Mesenchymal stem cell (in vitro differentiated cells and primary cell): ENCODE measurements around the gene CELSR1.

ENCODE experiments used
- DNase-seq: peaks from one replicate; pipeline ENCODE4 v3.0.0-alpha.2; 2013
- H2AFZ ChIP-seq: one replicate; pipeline ENCODE4 v1.6.1; 2013; ENCODE audit warnings: low read depth, mild to moderate bottlenecking, control low read depth, inconsistent platforms, low read length, moderate library complexity
- H2AK5ac ChIP-seq: 2 replicates; pipeline ENCODE4 v1.6.1; 2013; ENCODE audit warnings: low read length, moderate library complexity, mild to moderate bottlenecking, inconsistent platforms; ENCODE audit not compliant: severe bottlenecking
- H2BK120ac ChIP-seq: one replicate; pipeline ENCODE4 v1.6.1; 2013; ENCODE audit warnings: low read depth, mild to moderate bottlenecking, inconsistent platforms, low read length, moderate library complexity
- H2BK12ac ChIP-seq, 2 experiments: one replicate each; pipeline ENCODE4 v1.6.1; 2013; ENCODE audit warnings: inconsistent platforms in 2 of 2, low read length in 2 of 2, mild to moderate bottlenecking in 2 of 2, moderate library complexity in 2 of 2, control low read depth in 1 of 2
- H2BK15ac ChIP-seq: one replicate; pipeline ENCODE4 v1.6.1; 2013; ENCODE audit warnings: mild to moderate bottlenecking, low read depth, inconsistent platforms; ENCODE audit not compliant: poor library complexity, severe bottlenecking
- H2BK5ac ChIP-seq: 2 replicates; pipeline ENCODE4 v1.6.1; 2013; ENCODE audit warnings: low read depth, mild to moderate bottlenecking, low read length, control low read depth, inconsistent platforms; ENCODE audit not compliant: poor library complexity, severe bottlenecking
- H3K14ac ChIP-seq, 2 experiments: one replicate each; pipeline ENCODE4 v1.6.1; 2013; ENCODE audit warnings: inconsistent platforms in 2 of 2, low read length in 2 of 2, control low read depth in 1 of 2, mild to moderate bottlenecking in 1 of 2, moderate library complexity in 1 of 2
- H3K18ac ChIP-seq, 2 experiments: one replicate each; pipeline ENCODE4 v1.6.1; 2013; ENCODE audit warnings: inconsistent platforms in 2 of 2, low read length in 2 of 2, control low read depth in 1 of 2, low read depth in 1 of 2, mild to moderate bottlenecking in 1 of 2
- H3K23ac ChIP-seq, 2 experiments: one replicate each; pipeline ENCODE4 v1.6.1; 2013; ENCODE audit warnings: inconsistent platforms in 2 of 2, low read length in 2 of 2, mild to moderate bottlenecking in 2 of 2, moderate library complexity in 2 of 2, control low read depth in 1 of 2
- H3K27ac ChIP-seq: 2 replicates; pipeline ENCODE4 v1.5.1; 2013; ENCODE audit warnings: mild to moderate bottlenecking, moderate library complexity, low read length, control low read depth, inconsistent platforms; ENCODE audit not compliant: poor library complexity, severe bottlenecking
- H3K27me3 ChIP-seq, 2 experiments: 2 replicates each; pipeline versions ENCODE4 v1.6.1 to v1.7.0; 2013; ENCODE audit warnings: low read length in 2 of 2, mild to moderate bottlenecking in 2 of 2, moderate library complexity in 2 of 2, control low read depth in 1 of 2, inconsistent platforms in 1 of 2; ENCODE audit not compliant: control insufficient read depth in 1 of 2, insufficient read depth in 1 of 2
- H3K36me3 ChIP-seq, 2 experiments: 2 replicates each; pipeline versions ENCODE4 v1.6.1 to v1.7.0; 2013; ENCODE audit warnings: low read length in 2 of 2, control low read depth in 1 of 2, inconsistent platforms in 1 of 2, low read depth in 1 of 2, mild to moderate bottlenecking in 1 of 2; ENCODE audit not compliant: insufficient read depth in 2 of 2, control insufficient read depth in 1 of 2
- H3K4ac ChIP-seq, 2 experiments: one replicate each; pipeline ENCODE4 v1.6.1; 2013; ENCODE audit warnings: inconsistent platforms in 2 of 2, low read length in 2 of 2, mild to moderate bottlenecking in 2 of 2, moderate library complexity in 2 of 2, control low read depth in 1 of 2, low read depth in 1 of 2
- H3K4me1 ChIP-seq: 2 replicates; pipeline ENCODE4 v1.6.1; 2013; ENCODE audit warnings: low read depth, low read length, control low read depth; ENCODE audit not compliant: control insufficient read depth, insufficient read depth
- H3K4me2 ChIP-seq: 2 replicates; pipeline ENCODE4 v1.6.1; 2013; ENCODE audit warnings: low read length, mild to moderate bottlenecking, inconsistent platforms; ENCODE audit not compliant: poor library complexity, severe bottlenecking
- H3K4me3 ChIP-seq, 2 experiments: 2 replicates each; pipeline versions ENCODE4 v1.5.1 to v1.7.0; 2013; ENCODE audit warnings: low read length in 2 of 2, mild to moderate bottlenecking in 2 of 2, control low read depth in 1 of 2, low read depth in 1 of 2; ENCODE audit not compliant: insufficient read depth in 1 of 2
- H3K79me1 ChIP-seq: replicated peaks from 2 replicates; pipeline ENCODE4 v1.6.1; 2013; ENCODE audit warnings: mild to moderate bottlenecking, control low read depth, low read length, inconsistent platforms; ENCODE audit not compliant: poor library complexity, severe bottlenecking
- H3K9ac ChIP-seq: 2 replicates; pipeline ENCODE4 v1.7.0; 2013; ENCODE audit warnings: mild to moderate bottlenecking, low read length, moderate library complexity
- H3K9me3 ChIP-seq: 2 replicates; pipeline ENCODE4 v1.7.0; 2013; ENCODE audit warnings: mild to moderate bottlenecking, low read length; ENCODE audit not compliant: control insufficient read depth
- H4K8ac ChIP-seq: one replicate; pipeline ENCODE4 v1.6.1; 2013; ENCODE audit warnings: inconsistent platforms, mild to moderate bottlenecking, low read length, moderate library complexity
- H4K91ac ChIP-seq: one replicate; pipeline ENCODE4 v1.6.1; 2013; ENCODE audit warnings: mild to moderate bottlenecking, low read length, inconsistent platforms
- WGBS: methylation state at CpG from one replicate; pipeline ENCODE4 v1.1.7; 2013; ENCODE audit warnings: mixed read lengths; 5-methylcytosine and 5-hydroxymethylcytosine counted together

CELSR1 gene

GRCh38 chr22:46425016-46425415 is 112.4 kb downstream of the CELSR1 start:
- H2AFZ ChIP-seq: no peak overlapping the region
- H2BK5ac ChIP-seq: no peak overlapping the region
- peak; percentile 3 for DNase-seq
- H3K4me1 ChIP-seq: peaks cover 17% of the 10 kb centered on the region
- no peak overlapping the region for H3K4me2 ChIP-seq
- 58% methylated on average over 2 of the region's 3 CpGs for WGBS
- no peak overlapping the region for H2BK120ac ChIP-seq
- no peak overlapping the region for H3K9ac ChIP-seq
- H2BK15ac ChIP-seq: no peak overlapping the region
- H2BK12ac ChIP-seq: no peak overlapping the region
- H3K14ac ChIP-seq: no peak overlapping the region
- no peak overlapping the region for H4K91ac ChIP-seq
- H3K4ac ChIP-seq: no peak overlapping the region
- H3K27ac ChIP-seq: peak overlapping the region; percentile 89
- no peak overlapping the region for H3K18ac ChIP-seq
- H4K8ac ChIP-seq: no peak overlapping the region
- peaks cover 6% of the 10 kb centered on the region for H3K79me1 ChIP-seq
- H3K4me3 ChIP-seq: no peak overlapping the region
- no peak overlapping the region for H3K23ac ChIP-seq
- peaks cover 0 to 51% of the 10 kb centered on the region in 2 experiments for H3K36me3 ChIP-seq
- H3K9me3 ChIP-seq: peaks cover 5% of the 10 kb centered on the region
- H2AK5ac ChIP-seq: no peak overlapping the region
- H3K27me3 ChIP-seq: peaks cover 0 to 23% of the 10 kb centered on the region in 2 experiments

GRCh38 chr22:46424496-46424895 is 112.9 kb downstream of the CELSR1 start:
- Histone ChIP-seq H3K14ac (no peak overlapping the region), H3K36me3 (peaks cover 0 to 52% of the 10 kb centered on the region in 2 experiments), H3K4me2 (no peak overlapping the region), H4K91ac (no peak overlapping the region), H2BK15ac (no peak overlapping the region), H3K18ac (no peak overlapping the region), H3K9me3 (peaks cover 5% of the 10 kb centered on the region), H3K79me1 (peaks cover 6% of the 10 kb centered on the region), H4K8ac (no peak overlapping the region), H3K27ac (peak overlapping the region; percentile 89), H3K4me1 (peaks cover 17% of the 10 kb centered on the region), H3K23ac (no peak overlapping the region), H3K27me3 (peaks cover 0 to 18% of the 10 kb centered on the region in 2 experiments), H2BK5ac (peak overlapping the region; percentile 67), H2BK12ac (no peak overlapping the region), H3K4ac (no peak overlapping the region), H2BK120ac (no peak overlapping the region), H2AFZ (no peak overlapping the region), H2AK5ac (peak overlapping the region; percentile 33), H3K4me3 (no peak overlapping the region), H3K9ac (no peak overlapping the region)
- DNase-seq: no peak
- WGBS: 73% methylated on average over 5 of the region's 5 CpGs

- no peak overlapping the region for H3K14ac ChIP-seq
- H3K4me3 ChIP-seq: no peak overlapping the region
- H2BK15ac ChIP-seq: no peak overlapping the region
- no peak overlapping the region for H3K27ac ChIP-seq
- H2AFZ ChIP-seq: no peak overlapping the region
- H2BK120ac ChIP-seq: no peak overlapping the region
- no peak overlapping the region for H2BK5ac ChIP-seq
- no peak for DNase-seq
- H3K4ac ChIP-seq: no peak overlapping the region
- H2BK12ac ChIP-seq: no peak overlapping the region
- peaks cover 0 to 42% of the 10 kb centered on the region in 2 experiments for H3K36me3 ChIP-seq
- H3K4me2 ChIP-seq: no peak overlapping the region
- H3K23ac ChIP-seq: no peak overlapping the region
- peaks cover 5% of the 10 kb centered on the region for H3K9me3 ChIP-seq
- H4K91ac ChIP-seq: no peak overlapping the region
- peaks cover 0 to 16% of the 10 kb centered on the region in 2 experiments for H3K27me3 ChIP-seq
- no peak overlapping the region for H3K18ac ChIP-seq
- peaks cover 6% of the 10 kb centered on the region for H3K79me1 ChIP-seq
- no peak overlapping the region for H4K8ac ChIP-seq
- H2AK5ac ChIP-seq: peak overlapping the region; percentile 49
- peaks cover 17% of the 10 kb centered on the region for H3K4me1 ChIP-seq
- 89% methylated on average over 8 of the region's 8 CpGs for WGBS
- H3K9ac ChIP-seq: no peak overlapping the region
These were observed 114.5 kb downstream of the CELSR1 start for GRCh38 chr22:46422896-46423295.

GRCh38 chr22:46421267-46421666 is 116.2 kb downstream of the CELSR1 start:
- Histone ChIP-seq H4K91ac (no peak overlapping the region), H2AK5ac (peak overlapping the region; percentile 74), H2BK12ac (no peak overlapping the region), H3K4me3 (no peak overlapping the region), H3K9me3 (peaks cover 5% of the 10 kb centered on the region), H3K14ac (no peak overlapping the region), H2BK5ac (no peak overlapping the region), H3K4ac (no peak overlapping the region), H3K23ac (no peak overlapping the region), H2BK15ac (no peak overlapping the region), H2AFZ (no peak overlapping the region), H3K79me1 (peaks cover 2% of the 10 kb centered on the region), H3K27ac (no peak overlapping the region), H3K9ac (no peak overlapping the region), H3K4me2 (no peak overlapping the region), H2BK120ac (no peak overlapping the region), H4K8ac (no peak overlapping the region), H3K4me1 (peaks cover 30% of the 10 kb centered on the region), H3K36me3 (peaks cover 0 to 26% of the 10 kb centered on the region in 2 experiments), H3K27me3 (peaks cover 0 to 29% of the 10 kb centered on the region in 2 experiments), H3K18ac (no peak overlapping the region)
- 92% methylated on average over 11 of the region's 11 CpGs for WGBS
- no peak for DNase-seq
